HG02852 (cell line): ENCODE results near the gene FCRL5.
"Not testable (repeated sequence)": the region's sequence is repeated elsewhere in the genome, so short reads cannot be mapped to it uniquely, and the experiment has no call there.

ENCODE experiments used
- ATAC-seq: cut with Tn5 transposase; IDR thresholded peaks from one replicate; pipeline ENCODE4 v1.9.1; 2021; ENCODE audit warnings: mild to moderate bottlenecking, moderate library complexity; ENCODE audit not compliant: unreplicated experiment

FCRL5 gene

DNA sequence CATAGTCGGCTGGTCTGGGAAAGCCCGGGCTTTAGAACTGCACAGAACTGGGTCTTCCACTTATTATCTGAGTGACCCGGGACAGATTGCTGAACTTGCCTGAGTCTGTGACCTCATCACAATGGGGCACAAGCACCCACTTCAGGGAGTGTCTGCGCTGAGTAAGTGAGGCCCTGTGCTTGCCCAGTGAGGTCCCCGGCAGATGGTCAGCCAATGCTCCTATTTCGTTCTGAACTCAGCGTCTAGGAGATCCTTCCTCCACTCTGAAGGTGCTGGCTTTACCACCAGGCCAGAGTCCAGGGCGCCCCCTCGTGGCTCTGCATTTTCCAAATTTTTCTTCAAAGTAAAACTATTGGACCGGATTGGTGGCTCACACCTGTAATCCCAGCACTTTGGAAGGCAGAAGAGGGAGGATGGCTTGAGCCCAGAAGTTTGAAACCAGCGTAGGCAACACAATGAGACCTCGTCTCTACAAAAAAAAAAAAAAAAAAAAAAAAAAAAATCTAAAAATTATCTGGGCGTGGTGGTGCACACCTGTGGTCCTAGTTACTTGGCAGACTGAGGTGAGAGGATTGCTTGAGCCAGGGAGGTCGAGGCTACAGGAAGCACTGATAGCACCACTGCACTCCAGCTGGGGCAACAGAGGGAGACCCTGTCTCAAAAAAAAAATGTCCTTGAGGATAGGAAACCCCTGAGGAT, 61.7 kb downstream of the FCRL5 start:
- ATAC-seq: no peak

DNA sequence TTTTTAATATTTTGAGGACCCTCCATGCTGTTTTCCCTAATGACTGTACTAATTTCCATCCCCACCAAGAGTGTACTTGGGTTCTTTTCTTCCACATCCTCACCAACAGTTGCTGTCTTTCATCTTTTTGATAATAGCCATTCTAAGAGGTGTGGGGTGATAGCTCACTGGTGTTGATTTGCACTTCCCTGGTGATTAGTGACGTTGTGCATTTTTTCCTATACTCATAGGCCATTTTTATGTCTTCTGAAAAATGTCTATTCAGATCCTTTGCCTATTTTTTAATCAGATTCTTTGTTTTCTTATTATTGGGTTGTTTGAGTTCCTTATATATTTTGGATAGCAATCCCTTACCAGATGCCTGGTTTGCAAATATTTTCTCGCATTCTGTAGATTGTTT, 64.2 kb downstream of the FCRL5 start:
- ATAC-seq: no peak

GRCh38 chr1:157487504-157487903, 64.8 kb downstream of the FCRL5 start:
- no peak for ATAC-seq

- ATAC-seq: no peak
These were observed 65.2 kb downstream of the FCRL5 start for GRCh38 chr1:157487096-157487495.

- ATAC-seq: not testable (repeated sequence)
These were observed 65.9 kb downstream of the FCRL5 start for GRCh38 chr1:157486400-157486799.

DNA sequence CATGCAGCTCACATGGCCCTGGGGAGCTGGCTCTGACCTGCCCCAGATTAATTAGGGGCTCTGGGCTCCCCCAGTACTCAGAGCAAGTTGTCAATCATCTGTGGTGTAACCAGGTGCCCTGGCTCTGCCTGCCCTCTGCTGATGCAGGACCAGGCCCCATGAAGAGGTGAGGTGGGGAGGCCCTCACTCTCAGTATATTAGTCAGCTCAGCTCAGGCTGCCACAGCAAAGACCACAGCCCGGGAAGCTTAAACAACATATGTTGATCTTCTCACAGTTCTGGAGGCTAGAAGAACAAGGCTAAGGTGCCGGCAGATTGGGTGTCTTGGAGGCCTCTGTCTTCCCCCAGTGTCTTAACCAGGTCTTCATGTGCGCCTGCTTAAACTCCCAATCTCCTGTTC, 66.5 kb downstream of the FCRL5 start:
- no peak for ATAC-seq

- no peak for ATAC-seq
These were observed 67.7 kb downstream of the FCRL5 start for GRCh38 chr1:157484573-157484972.

GRCh38 chr1:157483635-157484034, 68.7 kb downstream of the FCRL5 start:
- no peak for ATAC-seq

DNA sequence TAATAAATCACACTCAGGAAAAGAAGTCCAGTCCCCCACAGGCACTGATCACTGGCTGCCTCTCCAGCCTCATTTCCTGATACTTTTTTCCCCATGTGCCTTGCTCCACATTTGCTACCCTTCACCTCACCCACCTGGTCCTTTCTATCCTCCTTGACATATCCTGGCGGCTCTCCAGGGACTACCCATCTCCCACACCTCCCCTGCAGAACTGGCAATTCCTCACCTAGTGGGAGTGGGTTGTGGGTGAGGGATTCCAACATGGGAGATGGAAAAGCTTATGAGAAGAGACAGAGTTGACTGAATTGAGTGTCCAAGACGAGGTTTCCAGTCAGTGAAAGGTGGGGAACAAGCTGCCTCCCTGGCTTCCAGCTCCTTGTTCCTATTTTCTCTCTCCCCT, 69.6 kb downstream of the FCRL5 start:
- ATAC-seq: no peak

GRCh38 chr1:157482174-157482573, 70.1 kb downstream of the FCRL5 start:
- no peak for ATAC-seq

DNA sequence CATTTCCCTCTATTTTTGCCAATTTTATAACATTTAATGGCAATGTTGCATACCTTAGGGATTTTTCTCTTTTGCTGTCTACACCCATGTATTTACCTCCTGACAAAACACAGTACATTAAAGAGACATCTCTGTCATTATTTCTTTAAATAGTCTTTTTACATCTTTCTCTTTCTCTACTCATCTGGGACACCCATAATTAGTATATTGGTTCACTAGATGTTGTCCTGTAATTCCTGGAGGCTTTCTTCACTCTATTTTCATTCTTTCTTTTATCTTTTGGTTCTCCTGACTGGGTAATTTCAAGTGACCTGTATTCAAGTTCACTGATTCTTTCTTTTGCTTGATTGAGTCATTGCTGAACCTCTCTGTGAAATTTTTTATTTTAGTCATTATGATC, 74.3 kb downstream of the FCRL5 start:
- ATAC-seq: no peak

GRCh38 chr1:157477419-157477818, 74.9 kb downstream of the FCRL5 start:
- no peak for ATAC-seq

DNA sequence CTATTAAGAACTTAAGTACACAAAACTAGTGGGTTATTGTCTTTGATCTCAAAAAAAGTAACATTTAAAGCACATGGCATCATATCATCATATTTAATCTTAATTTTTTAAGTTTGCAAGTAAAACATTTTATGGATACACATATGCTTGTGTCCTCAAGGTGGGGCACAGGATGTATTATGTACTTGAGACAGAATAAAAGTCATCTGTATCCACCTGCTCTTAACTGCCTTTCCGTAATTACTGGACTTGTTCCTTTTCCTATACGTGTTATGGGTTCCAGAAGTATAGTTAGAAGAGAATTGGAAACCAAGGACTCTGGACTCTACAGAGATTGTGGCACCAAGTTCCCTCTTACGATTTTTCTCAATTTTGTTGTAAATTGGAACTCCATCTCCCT, 79.4 kb downstream of the FCRL5 start:
- ATAC-seq: no peak

DNA sequence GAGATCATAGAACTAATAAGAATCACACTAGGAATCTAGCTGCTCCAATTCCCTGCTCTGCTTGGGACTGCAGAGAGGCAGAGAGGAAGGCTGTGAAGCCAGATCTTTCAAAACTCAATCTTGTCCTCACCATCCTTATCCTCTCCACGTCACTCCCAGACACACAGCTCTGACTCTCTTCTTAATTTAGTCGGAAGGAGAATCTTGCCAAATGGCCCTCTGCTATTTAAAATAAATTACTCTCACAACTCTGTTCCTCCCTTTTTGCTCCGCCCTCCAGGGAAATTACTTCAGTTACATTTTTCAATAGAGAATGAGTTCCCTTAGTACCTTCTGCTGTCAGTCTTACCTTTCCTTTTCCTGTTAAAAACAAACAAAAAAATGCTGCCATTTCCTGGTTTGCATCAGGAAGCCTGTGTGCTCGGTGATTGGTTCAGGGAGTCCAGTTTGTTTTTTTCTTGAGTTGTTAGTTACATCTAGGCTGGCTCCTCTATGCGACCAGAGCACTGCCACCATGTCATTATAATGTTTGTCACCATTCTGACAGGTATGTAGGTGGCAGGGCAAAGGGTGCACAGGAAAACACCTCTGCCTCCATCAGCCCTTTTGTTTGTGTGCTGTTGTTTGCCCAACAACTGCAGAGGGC, 80.1 kb downstream of the FCRL5 start:
- no peak for ATAC-seq

DNA sequence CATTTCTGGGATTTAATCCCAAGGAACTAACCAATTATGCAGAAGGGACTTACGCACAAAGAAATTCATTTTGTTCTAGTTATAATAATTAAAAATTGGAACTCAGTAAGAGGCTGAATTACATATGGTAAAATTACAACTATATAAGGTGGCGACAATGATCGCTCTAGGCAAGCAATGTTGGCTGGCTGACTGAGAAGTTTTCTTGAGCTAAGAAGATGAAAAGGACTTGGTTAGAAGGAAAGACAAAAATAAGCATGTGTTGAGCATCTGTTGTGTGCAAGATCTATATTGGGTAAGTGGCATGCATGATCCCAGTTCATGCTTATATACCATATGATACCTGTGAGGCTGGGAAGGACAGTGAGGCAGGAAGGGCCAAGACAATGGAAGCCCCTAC, 80.8 kb downstream of the FCRL5 start:
- no peak for ATAC-seq

DNA sequence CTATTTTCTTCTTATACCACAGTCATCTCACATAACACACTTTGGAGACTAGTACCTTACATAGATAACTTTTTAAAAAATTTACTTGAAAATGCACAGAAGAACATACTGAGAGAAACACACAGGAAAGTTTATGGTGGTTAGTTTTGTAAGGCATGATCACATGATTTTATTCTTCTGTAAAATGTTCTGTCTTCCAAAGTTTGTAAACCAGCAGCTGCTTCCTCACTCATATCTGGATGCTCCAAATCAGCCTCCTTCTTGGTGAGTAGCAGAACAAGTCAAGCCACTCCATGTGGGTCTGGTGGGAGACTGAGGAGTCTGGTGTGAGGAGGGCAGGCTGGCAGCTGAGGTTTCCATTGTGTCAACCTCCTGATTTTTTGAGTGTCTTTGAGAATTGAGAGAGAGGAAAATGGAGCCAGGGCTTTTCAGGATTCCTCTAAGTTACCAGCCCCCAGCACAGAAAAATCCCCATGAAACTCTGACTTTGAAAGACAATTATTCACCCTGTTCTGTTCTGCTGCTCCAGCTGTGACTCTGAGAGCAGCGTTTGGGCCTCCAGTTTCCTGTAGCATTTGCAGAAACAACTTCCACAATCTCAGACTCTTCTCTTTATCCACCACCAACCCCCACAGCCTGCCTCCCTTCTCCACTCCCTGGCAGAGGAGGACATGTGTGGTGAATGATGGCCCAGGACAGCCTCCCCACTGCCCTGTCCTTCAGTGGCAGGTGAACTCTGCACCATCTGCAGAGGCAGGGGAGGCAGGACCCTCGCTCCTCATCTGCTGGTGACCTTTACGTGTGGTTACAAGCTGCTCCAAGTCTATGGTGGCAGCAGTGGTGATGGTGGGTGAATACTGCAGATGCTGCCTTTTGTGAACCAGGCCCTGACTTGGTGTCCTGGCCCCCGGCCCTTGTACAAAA, 82.3 kb downstream of the FCRL5 start:
- ATAC-seq: no peak

DNA sequence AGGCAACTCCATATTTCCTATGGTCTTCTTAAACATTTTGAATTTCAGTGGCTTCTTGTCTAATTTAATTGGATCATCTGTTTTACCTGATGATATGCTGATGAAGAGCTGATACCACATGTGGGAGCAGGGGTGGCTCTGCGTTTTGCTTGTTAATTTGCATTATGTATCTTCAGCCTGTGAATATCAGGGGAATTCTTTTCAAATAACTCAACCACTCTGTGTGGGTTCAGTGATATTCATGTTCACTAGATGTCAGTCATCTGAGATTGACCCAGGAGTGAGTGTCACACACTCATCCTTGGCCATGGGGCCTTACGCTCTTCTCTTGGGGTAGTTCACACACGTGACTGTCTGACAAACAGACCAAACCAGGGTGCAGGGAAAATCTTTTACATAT, 83.0 kb downstream of the FCRL5 start:
- ATAC-seq: no peak

GRCh38 chr1:157466011-157466410, 86.3 kb downstream of the FCRL5 start:
- ATAC-seq: no peak
